GM18909 (cell line): ENCODE measurements around the gene FLYWCH1.
"Not testable (repeated sequence)": the region's sequence is repeated elsewhere in the genome, so short reads cannot be mapped to it uniquely, and the experiment has no call there.

Source experiments
- ATAC-seq: cut with Tn5 transposase; IDR thresholded peaks from one replicate; pipeline ENCODE4 v1.9.1; 2021; ENCODE audit warnings: mild to moderate bottlenecking; ENCODE audit not compliant: unreplicated experiment, poor library complexity

The FLYWCH1 gene

DNA sequence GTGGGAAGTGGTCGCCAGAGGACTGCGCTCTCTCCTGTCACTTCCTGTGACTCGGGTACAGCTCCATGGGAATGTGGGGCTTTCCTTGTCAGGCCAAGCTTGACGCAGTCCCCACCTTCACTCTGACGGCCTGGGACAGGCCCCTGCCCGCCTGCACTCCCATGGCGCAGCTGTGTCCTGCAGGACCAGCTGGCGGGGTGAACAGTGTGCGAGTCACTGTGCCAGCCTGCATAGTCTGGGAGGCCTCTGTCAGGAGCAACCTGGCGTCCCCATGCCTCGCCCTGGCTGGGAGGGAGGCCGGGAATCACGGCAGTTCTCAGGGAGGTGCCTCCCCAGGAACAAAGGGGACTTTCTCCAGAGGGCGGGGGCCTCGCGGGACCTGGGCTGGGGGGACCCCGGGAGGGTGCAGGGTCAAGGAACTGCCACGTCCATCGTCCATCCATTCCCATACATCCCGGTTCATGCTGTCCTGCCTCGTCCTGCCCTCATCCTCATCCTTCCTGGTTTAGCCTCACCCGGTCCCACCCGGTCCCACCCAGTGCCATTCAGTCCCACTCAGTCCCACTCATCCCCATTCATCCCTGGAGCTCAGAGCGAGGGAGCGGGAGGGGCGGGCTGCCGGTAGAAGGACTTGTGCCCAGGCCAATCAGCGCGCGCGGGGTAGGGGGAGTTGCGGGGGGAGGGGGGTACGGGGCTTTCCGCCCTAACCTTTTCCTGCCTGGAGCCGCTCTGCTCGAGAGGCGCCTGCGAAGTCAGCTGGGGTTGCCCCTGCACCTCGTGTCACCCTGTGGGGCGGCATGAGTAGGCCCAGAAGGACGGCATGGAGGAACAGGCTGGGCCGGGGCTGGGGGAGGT is 13.4 kb downstream of the FLYWCH1 start:
- ATAC-seq, result no peak

DNA sequence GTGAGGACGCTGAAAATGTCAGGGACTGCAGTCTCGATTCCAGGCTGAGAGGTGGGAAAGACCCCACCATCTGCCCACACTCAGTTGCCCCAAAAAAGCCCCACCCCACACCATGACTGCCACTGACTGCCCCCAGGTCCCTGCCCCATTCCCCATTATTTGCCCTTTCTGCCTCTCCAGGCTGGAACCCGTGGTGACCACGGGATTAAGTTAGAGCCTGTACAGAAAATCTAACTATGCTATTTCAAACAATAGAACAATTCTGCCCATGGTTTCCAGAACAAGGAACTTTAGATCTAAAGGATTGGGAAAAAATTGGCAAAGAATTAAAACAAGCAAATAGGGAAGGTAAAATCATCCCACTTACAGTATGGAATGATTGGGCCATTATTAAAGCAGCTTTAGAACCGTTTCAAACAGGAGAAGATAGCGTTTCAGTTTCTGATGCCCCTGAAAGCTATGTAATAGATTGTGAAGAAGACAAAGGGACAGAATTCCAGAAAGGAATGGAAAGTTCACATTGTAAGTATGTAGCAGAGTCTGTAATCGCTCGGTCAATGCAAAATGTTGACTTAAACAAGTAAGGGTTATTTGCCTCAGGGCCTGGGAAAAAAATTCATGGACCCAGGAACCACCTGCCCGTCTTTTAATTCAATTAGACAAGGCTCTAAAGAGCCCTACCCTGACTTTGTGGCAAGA is 14.4 kb downstream of the FLYWCH1 start:
- no peak for ATAC-seq

DNA sequence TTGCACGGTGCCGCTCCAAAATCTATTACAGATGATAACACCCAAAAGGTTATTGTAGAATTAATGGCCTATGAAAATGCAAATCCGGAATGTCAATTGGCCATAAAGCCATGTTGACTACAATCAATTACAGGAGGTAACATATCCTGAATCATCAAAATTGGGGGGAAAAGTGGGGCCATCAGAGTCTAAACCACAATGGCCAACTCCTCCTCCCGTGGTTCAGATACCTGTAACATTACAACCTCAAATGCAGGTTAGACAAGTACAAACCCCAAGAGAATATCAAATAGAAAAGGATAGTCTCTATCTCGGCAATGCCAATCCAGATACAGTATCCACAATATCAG is 14.9 kb downstream of the FLYWCH1 start:
- ATAC-seq, result no peak

DNA sequence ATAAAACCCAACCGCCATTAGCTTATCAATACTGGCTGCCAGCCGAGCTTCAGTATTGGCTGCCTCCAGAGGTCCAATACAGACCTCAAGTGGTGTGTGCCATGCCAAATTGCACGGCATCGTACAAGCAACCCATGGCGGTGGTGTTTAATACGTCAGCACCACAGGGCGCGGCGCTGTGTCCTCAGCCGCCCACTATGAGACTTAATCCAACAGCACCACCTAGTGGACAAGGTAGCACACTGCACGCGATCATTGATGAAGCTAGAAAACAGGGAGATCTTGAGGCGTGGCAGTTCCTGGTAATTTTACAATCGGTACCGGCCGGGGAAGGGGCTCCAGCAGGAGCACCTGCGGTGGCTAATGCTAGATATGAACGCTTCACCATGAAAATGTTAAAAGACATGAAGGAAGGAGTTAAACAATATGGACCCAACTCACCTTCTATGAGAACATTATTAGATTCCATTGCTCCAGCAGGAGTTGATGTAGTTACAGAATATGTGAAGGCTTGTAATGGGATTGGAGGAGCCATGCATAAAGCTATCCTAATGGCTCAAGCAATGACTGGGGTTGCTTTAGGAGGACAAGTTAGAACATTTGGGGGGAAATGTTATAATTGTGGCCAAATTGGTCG is 15.4 kb downstream of the FLYWCH1 start:
- no peak for ATAC-seq

DNA sequence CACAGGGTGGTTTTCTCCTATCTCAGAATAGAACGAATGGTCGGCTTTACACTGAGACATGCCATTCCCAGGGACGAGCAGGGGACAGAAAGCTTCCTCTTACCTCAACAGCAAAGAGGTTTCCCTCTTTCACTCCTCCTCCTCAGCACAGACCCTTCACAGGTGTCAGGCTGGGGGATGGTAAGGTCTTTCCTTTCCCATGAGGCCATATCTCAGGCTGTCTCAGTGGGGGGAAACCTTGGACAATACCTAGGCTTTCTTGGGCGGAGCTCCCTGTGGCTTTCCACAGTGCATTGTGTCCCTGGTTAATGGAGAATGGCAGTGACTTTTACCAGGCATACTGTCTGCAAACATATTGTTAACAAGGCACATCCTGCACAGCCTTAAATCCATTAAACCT is 16.4 kb downstream of the FLYWCH1 start:
- not testable (repeated sequence) for ATAC-seq

DNA sequence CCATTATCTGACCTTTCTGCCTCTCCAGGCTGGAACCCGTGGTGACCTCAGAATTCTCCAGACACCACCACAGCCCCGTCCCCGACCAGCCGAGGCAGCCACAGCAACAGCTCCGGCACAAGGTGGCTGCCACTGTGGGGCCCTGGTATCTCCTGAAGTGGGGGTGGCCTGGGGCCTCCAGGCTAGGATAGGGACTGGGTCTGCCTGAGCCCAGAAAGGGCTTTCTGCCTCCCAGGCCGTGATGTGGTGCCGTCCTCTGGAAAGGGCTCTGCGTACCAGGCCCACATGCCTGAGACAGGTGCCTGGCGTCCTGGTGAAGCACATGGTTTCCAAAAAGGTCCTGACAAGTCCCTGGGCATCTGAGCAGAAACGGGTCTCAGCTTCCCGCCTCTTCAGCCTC is 17.1 kb downstream of the FLYWCH1 start:
- ATAC-seq, result no peak

DNA sequence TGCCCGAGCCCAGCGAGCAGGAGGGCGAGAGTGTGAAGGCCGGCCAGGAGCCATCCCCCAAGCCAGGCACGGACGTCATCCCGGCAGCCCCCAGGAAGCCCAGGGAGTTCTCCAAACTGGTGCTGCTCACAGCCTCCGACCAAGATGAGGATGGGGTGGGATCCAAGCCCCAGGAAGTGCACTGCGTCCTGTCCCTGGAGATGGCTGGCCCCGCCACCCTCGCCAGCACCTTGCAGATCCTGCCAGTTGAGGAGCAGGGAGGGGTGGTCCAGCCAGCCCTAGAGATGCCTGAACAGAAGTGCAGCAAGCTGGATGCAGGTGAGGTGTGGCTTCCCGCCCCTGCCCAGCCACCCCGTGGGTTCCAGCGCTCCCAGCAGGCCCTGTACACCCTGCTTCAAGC is 18.0 kb downstream of the FLYWCH1 start:
- ATAC-seq, result no peak

DNA sequence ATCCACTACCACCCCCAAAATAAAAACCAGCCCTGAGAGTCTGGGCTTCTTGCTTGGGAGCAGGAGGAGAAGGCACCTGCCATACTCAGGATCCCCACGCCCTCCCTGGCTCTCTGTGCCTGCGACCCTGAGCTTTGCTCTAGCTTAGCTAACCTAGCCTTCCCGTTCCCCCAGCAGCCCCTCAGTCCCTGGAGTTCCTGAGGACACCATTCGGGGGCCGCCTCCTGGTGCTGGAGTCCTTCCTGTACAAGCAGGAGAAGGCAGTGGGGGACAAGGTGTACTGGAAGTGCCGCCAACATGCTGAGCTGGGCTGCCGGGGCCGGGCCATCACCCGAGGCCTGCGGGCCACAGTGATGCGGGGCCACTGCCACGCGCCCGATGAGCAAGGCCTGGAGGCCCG is 18.5 kb downstream of the FLYWCH1 start:
- ATAC-seq, result no peak

DNA sequence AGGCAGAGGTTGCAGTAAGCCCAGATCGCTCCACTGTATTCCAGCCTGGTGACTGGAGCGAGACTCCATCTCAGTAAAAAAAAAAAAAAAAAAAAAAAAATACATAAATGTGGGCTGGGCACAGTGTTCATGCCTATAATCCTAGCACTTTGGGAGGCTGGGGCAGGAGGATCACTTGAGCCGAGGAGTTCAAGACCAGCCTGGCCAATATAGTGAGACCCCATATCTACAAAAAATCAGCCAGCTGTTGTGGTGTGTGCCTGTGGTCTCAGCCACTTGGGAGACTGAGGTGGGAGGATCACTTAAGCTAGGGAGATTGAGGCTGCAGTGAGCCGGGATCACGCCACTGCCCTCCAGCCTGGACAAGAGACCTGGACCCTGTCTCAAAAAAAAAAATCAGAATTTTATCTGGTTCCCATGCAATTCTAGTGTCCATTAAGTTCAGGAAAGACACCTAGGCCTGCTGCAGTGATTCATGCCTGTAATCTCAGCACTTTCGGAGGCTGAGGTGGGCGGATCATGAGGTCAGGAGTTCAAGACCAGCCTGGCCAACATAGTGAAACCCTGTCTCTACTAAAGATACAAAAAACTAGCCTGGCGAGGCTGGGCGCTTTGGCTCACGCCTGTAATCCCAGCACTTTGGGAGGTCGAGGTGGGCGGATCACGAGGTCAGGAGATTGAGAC is 19.6 kb downstream of the FLYWCH1 start:
- not testable (repeated sequence) for ATAC-seq

DNA sequence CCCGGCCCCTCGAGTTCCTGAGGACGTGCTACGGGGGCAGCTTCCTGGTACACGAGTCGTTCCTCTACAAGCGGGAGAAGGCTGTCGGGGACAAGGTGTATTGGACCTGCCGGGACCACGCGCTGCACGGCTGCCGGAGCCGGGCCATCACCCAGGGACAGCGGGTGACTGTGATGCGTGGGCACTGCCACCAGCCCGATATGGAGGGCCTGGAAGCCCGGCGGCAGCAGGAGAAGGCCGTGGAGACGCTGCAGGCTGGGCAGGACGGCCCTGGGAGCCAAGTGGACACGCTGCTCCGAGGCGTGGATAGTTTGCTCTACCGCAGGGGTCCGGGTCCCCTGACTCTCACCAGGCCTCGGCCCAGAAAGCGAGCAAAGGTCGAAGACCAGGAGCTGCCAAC is 21.4 kb downstream of the FLYWCH1 start:
- ATAC-seq, result no peak

DNA sequence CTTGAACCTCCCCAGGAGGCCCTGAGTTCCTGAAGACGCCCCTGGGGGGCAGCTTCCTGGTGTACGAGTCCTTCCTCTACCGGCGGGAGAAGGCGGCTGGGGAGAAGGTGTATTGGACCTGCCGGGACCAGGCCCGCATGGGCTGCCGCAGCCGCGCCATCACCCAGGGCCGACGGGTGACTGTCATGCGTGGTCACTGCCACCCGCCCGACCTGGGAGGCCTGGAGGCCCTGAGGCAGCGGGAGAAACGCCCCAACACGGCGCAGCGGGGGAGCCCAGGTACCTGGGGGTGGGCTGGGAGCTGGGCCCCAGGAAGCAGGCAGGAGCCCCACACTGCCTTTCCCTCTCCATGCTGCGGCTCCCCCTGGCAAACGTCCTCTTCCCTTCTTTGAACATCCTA is 22.0 kb downstream of the FLYWCH1 start:
- ATAC-seq, result no peak

DNA sequence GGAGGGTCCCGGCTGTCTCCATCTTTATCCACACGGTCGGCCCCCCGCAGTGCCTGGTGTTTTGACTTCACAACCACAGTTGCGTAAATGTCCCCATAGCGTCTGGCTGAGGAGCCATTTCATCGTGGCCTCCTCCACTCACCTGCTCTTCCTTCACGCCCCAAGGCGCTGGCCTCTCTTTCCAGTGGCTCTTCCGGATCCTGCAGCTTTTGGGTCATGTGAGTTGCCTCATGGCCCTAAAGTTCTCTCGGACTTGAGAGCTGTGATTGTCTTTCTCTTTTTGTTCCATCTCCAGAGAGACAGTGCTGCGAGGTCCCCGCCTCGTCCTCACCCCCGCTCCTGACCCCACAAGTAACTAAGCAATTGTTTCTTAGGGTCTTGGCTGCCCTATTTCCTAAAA is 22.7 kb downstream of the FLYWCH1 start:
- no peak for ATAC-seq

DNA sequence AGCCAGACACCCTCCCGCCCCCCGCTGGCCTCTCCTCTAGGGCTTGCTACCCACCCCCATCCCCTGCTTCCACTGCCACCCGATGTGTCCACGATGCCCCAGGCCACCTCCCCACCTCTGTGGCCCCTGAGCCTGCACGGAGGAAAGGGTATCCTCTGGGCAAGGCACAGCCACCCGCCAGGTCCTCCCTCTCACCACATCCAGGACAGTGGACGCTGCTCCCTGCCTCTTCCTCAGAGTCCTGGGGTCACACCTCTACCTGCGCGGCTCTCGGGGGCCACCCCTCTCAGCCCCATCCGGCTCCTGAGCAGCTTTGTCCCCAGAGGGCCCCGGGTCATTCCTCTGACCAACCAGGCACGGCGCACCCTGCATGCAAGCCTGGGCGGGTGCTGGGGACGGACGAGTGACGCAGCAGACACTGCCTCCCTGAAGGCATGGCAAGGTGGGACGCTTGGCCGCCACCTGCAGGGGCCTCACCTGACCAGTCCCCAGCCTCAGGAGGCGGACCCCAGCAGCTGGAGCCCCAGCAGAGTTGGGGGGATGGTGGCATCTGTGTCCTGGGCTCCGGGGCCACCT is 24.8 kb downstream of the FLYWCH1 start:
- no peak for ATAC-seq

DNA sequence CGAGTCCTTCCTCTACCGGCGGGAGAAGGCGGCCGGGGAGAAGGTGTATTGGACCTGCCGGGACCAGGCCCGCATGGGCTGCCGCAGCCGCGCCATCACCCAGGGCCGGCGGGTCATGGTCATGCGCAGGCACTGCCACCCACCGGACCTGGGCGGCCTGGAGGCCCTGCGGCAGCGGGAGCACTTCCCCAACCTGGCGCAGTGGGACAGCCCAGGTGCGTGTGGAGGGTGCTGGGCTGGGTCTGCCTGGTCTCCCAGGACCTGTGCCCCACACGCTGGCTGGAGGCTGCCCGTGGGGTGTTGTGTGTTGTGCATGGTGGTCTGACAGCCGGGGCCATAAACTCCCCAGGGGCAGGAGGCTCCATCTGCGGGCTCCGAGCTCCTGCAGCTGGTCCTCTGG is 25.4 kb downstream of the FLYWCH1 start:
- ATAC-seq, result no peak

DNA sequence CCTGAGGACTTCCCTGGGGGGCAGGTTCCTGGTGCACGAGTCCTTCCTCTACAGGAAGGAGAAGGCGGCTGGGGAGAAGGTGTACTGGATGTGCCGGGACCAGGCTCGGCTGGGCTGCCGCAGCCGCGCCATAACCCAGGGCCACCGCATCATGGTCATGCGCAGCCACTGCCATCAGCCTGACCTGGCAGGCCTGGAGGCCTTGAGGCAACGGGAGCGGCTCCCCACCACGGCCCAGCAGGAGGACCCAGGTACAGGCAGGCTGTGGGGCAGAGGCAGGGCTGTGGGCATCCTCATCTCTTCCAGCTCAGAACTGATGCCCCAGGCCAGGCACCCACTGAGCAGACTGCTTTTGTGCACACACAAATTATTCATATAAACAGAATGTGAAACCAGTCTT is 26.5 kb downstream of the FLYWCH1 start:
- no peak for ATAC-seq

DNA sequence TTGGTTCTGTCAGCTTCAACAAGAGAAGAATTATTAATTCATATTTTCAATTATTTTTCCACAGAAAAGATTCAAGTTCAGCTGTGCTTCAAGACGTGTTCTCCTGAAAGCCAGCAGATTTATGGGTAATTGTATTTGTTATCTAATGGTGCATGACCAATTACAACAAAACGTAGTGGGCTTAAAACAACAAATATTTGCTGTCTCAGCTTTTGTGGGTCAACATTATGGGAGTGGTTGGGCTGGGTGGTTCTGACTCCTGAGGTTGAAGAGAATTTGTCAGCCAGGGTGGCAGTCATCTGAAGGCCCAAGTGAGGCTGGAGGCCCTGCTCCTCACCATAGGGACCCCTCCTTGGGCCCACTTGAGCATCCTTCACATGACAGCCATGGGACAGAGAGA is 28.2 kb downstream of the FLYWCH1 start:
- no peak for ATAC-seq

DNA sequence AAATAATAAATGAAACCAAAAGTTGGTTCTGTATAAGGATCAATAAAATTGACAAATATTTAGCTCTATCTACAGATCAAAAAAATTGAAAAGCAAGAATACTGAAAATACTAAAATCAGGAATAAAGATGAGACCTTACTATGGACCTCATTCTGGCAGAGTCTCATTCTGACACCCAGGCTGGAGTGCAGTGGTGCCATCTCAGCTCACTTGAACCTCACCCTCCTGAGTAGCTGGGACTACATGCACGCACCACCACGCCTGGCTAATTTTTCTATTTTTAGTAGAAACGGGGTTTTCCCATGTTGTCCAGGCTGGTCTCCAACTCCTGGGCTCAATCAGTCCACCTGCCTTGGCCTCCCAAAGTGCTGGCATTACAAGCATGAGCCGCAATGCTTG is 30.3 kb downstream of the FLYWCH1 start:
- no peak for ATAC-seq

DNA sequence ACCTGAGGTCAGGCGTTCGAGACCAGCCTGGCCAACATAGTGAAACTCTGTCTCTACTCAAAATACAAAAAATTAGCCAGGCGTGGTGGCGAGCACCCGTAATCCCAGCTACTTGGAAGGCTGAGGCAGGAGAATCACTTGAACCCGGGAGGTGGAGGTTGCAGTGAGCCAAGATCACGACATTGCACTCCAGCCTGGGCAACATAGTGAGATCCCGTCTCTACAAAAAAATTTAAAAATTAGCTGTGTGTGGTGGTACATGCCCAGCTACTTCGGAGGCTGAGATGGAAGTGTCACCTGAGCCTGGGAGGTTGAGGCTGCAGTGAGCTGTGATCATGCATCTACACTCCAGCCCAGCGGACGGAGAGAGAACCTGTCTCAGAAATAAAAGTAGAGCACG is 32.0 kb downstream of the FLYWCH1 start:
- ATAC-seq, result not testable (repeated sequence)

DNA sequence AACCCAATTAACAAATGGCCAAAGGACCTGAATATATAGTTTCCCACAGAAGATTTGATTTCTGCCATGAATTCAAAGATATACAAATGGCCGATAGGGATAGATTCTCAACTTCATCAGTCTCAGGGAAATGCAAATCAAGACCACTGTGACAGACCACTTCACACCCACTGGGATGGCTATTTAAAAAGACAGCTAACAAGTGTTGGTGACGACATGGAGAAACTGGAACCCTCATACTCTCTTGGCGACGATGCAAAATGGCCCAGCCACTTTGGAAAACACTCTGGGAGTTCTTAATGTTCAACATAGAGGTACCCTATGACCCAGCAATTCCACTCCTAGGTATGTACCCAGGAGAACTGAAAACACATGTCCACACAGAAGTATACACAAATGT is 34.9 kb downstream of the FLYWCH1 start:
- no peak for ATAC-seq

DNA sequence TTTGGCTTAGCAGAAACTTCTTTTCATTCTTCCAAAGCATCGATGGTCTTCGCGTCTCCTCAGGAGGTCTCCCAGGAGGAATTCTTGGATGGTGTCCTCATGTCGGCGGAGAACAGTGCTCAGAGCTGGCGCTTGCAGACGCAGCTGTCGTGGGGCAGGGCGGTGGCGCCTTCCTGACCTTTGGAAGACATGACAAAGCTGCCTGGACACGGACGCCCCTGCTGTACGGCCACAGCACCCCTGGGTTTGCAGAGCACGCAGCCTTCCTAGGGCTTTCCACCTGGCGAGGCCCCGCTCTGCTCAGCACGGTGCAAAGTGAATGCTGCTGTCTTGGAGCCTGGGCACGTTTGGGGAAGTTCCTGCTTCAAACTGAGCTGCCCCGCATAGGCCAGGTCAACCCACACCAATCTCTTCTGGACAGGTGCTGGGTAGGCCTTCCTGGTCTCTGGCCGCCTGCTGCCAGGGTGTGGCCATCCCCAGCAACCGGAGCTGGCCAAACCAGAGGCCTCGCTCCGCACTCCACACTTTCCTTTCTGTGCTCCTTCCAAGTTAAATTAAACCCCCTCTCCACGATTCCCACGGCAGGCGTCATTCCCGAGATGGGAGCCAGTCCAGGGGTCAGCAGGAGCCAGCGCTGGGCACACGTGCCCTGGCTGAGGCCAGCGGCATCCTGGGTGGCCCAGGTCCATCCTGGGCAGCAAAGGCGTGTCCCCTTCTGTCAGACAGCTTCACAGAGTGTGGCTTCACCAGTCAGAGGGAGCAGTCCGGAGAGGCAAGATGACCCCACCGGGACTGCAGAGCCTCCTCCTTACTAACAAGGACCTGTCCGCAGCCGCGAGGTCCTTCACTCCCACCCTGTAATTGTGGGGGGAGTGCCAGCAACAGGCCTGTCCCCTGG is 37.3 kb downstream of the FLYWCH1 start:
- ATAC-seq, result no peak
